HepG2 (cell line): ENCODE results near the gene ZBTB22. TPM values are rescaled to one million over a fixed set of nuclear protein-coding genes. Genes with fewer than 3 reads are reported as not detected.

ENCODE experiments used
- FLYWCH1 ChIP-seq: sonication (generic); formaldehyde crosslinking; IDR thresholded peaks from 2 replicates; pipeline ENCODE4 v1.8.1; 2023; ENCODE audit warnings: mild to moderate bottlenecking, missing genetic modification reagents
- FOXM1 ChIP-seq: sonication (generic); formaldehyde crosslinking; IDR thresholded peaks from 2 replicates; pipeline ENCODE4 v1.5.0; 2020; ENCODE audit warnings: missing genetic modification reagents
- GTF3A ChIP-seq: sonication (generic); formaldehyde crosslinking; conservative IDR thresholded peaks from 2 replicates; pipeline ENCODE4 v1.4.0; 2020; ENCODE audit warnings: mild to moderate bottlenecking, missing genetic modification reagents
- ZMYM3 ChIP-seq: sonication (generic); formaldehyde crosslinking; IDR thresholded peaks from 2 replicates; pipeline ENCODE4 v1.5.1; 2020; ENCODE audit warnings: mild to moderate bottlenecking, missing genetic modification reagents
- ZNF124 ChIP-seq: sonication (generic); formaldehyde crosslinking; IDR thresholded peaks from 2 replicates; pipeline ENCODE4 v1.4.0; 2020; ENCODE audit warnings: missing genetic modification reagents
- ZNF333 ChIP-seq: sonication (generic); formaldehyde crosslinking; IDR thresholded peaks from 2 replicates; pipeline ENCODE4 v1.4.0; 2020; ENCODE audit warnings: mild to moderate bottlenecking, missing genetic modification reagents, borderline replicate concordance
- ZNF350 ChIP-seq: sonication (generic); formaldehyde crosslinking; IDR thresholded peaks from 2 replicates; pipeline ENCODE4 v1.4.0; 2020; ENCODE audit warnings: mild to moderate bottlenecking, low read depth, missing genetic modification reagents, borderline replicate concordance
- ZNF816 ChIP-seq: sonication (generic); formaldehyde crosslinking; IDR thresholded peaks from 2 replicates; pipeline ENCODE4 v1.8.0; 2022; ENCODE audit warnings: missing genetic modification reagents, mild to moderate bottlenecking, borderline replicate concordance
- ZNF891 ChIP-seq: sonication (generic); formaldehyde crosslinking; IDR thresholded peaks from 2 replicates; pipeline ENCODE4 v1.5.0; 2020; ENCODE audit warnings: mild to moderate bottlenecking, missing genetic modification reagents
- ZSCAN25 ChIP-seq: sonication (generic); formaldehyde crosslinking; IDR thresholded peaks from 2 replicates; pipeline ENCODE4 v1.8.0; 2022; ENCODE audit warnings: mild to moderate bottlenecking, missing genetic modification reagents
- polyA plus RNA-seq, 8 experiments: library from polyadenylated mRNA; depleted of rRNA in 3 of 8; stranded (reverse) in 7 of 8; unstranded in 1 of 8; fragments of >200 nt; fragmentation: Illumina TruSeq in 4 of 8; extraction: Trizol in 4 of 8; gene quantifications; 2 replicates each; pipeline versions ENCODE4 v1.2.1 to v1.2.3, GENCODE V29; 2011 to 2016; ENCODE audit warnings: low read depth in 4 of 8, missing spikeins in 1 of 8, mixed read lengths in 1 of 8; ENCODE audit not compliant: insufficient read depth in 1 of 8
- total RNA-seq, 5 experiments: library from RNA; depleted of rRNA; stranded (reverse); fragments of >200 nt; fragmentation: Illumina TruSeq; extraction: Trizol; gene quantifications; 2 replicates each; pipeline ENCODE4 v1.2.3, GENCODE V29; 2016; ENCODE audit warnings: low read depth in 1 of 5
- TF ChIP-seq, protein P1 (sequence below): IDR thresholded peaks from 2 replicates; pipeline ENCODE4 v1.4.0; 2020; ENCODE audit warnings: mild to moderate bottlenecking, missing genetic modification reagents
- TF ChIP-seq, protein P2 (sequence below): sonication (generic); formaldehyde crosslinking; IDR thresholded peaks from 2 replicates; pipeline ENCODE4 v1.5.1; 2020; ENCODE audit warnings: mild to moderate bottlenecking, missing genetic modification reagents, moderate library complexity

The ZBTB22 gene
- total and polyA plus RNA-seq, 2 of the 13 experiments (the other 11 are each of a cell fraction or from before 2014, with no cell fraction given), result 8.0 to 10.6 TPM

DNA sequence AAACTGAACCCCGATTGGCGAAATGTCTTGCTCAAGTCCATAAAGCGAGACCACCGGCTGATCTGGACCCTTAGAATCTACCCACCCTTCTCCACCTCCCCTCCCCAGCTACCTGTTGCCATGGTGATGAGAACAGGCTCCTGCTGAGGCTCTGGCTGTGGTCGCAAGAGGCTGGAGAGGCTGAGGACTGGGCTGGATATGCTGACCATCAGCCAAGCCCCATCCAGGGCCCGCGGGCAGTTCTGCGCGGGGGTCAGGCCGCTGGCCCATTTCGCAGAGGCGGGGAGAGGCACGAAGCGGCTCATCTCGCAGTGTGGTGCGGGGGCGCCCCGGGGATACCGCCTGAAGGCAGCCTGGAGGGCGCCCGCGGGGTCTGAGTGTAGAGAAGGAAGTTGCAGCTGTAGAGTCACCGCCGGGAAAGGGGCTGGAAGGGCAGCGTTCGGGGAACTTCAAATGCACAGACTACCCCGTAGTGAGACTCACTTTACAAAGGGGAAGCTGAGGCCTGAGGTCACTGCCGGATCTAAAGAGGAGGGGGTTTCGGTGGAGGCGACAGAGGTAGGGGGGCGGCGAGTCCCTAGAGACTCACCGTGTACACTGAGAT is 4.3 kb downstream of the ZBTB22 start (continued):
- TF ChIP-seq, protein P1, sequence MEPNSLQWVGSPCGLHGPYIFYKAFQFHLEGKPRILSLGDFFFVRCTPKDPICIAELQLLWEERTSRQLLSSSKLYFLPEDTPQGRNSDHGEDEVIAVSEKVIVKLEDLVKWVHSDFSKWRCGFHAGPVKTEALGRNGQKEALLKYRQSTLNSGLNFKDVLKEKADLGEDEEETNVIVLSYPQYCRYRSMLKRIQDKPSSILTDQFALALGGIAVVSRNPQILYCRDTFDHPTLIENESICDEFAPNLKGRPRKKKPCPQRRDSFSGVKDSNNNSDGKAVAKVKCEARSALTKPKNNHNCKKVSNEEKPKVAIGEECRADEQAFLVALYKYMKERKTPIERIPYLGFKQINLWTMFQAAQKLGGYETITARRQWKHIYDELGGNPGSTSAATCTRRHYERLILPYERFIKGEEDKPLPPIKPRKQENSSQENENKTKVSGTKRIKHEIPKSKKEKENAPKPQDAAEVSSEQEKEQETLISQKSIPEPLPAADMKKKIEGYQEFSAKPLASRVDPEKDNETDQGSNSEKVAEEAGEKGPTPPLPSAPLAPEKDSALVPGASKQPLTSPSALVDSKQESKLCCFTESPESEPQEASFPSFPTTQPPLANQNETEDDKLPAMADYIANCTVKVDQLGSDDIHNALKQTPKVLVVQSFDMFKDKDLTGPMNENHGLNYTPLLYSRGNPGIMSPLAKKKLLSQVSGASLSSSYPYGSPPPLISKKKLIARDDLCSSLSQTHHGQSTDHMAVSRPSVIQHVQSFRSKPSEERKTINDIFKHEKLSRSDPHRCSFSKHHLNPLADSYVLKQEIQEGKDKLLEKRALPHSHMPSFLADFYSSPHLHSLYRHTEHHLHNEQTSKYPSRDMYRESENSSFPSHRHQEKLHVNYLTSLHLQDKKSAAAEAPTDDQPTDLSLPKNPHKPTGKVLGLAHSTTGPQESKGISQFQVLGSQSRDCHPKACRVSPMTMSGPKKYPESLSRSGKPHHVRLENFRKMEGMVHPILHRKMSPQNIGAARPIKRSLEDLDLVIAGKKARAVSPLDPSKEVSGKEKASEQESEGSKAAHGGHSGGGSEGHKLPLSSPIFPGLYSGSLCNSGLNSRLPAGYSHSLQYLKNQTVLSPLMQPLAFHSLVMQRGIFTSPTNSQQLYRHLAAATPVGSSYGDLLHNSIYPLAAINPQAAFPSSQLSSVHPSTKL (CRISPR knock-in tag), result 0 out of 2 replicates have a peak, but pooled peaks have one; percentile 4
- TF ChIP-seq FLYWCH1 (CRISPR knock-in tag) (peak; percentile 81; the same call in 1 of the 2 replicates), ZSCAN25 (CRISPR knock-in tag) (0 out of 2 replicates have a peak, but pooled peaks have one; percentile 36), ZNF350 (CRISPR knock-in tag) (peak; percentile 65; the same call in 1 of the 2 replicates), ZNF124 (CRISPR knock-in tag) (no peak), GTF3A (CRISPR knock-in tag) (no peak), ZNF891 (CRISPR knock-in tag) (peak; percentile 77), ZNF333 (CRISPR knock-in tag) (peak; percentile 67; the same call in 1 of the 2 replicates), FOXM1 (CRISPR knock-in tag) (no peak), ZNF816 (CRISPR knock-in tag) (0 out of 2 replicates have a peak, but pooled peaks have one; percentile 0), ZMYM3 (CRISPR knock-in tag) (peak; percentile 17; the same call in 1 of the 2 replicates)
- TF ChIP-seq, protein P2, sequence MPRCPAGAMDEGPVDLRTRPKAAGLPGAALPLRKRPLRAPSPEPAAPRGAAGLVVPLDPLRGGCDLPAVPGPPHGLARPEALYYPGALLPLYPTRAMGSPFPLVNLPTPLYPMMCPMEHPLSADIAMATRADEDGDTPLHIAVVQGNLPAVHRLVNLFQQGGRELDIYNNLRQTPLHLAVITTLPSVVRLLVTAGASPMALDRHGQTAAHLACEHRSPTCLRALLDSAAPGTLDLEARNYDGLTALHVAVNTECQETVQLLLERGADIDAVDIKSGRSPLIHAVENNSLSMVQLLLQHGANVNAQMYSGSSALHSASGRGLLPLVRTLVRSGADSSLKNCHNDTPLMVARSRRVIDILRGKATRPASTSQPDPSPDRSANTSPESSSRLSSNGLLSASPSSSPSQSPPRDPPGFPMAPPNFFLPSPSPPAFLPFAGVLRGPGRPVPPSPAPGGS (CRISPR knock-in tag), result peak; percentile 65
